ENCODE data around the gene DPH3.

- TF ChIP-seq CTCF (IDR thresholded peaks at IDR 0.05 in 2 of 3, conservative IDR thresholded peaks at IDR 0.05 in 1 of 3; ENCODE audit: insufficient read depth in 2 of 3, low read depth in 1 of 3, low read length in 3 of 3) (no peak), POLR2AphosphoS5 (IDR thresholded peaks at IDR 0.05; ENCODE audit: control insufficient read depth, insufficient read depth, low read depth, low read length) (no peak), GATAD2A (IDR thresholded peaks at IDR 0.05) (no peak), SRSF9 (IDR thresholded peaks at IDR 0.05; ENCODE audit: borderline replicate concordance, low read depth, low read length) (no peak), MGA (IDR thresholded peaks at IDR 0.05) (no peak), ATF4 (CRISPR knock-in tag; IDR thresholded peaks at IDR 0.05) (no peak), CREB1 (IDR thresholded peaks at IDR 0.05) (no peak), CREB1 (CRISPR knock-in tag; IDR thresholded peaks at IDR 0.05) (no peak), ELK1 (CRISPR knock-in tag; IDR thresholded peaks at IDR 0.05) (no peak), ZNF639 (CRISPR knock-in tag; conservative IDR thresholded peaks at IDR 0.05 in 1 of 2, IDR thresholded peaks at IDR 0.05 in 1 of 2) (no peak)
Measured at GRCh38 chr3:16255326-16255725, 9.4 kb downstream of the DPH3 start.

Measured in K562 (cell line).